GM21723 (cell line): ENCODE data around the gene VGLL4.
"Not testable (repeated sequence)": the region's sequence is repeated elsewhere in the genome, so short reads cannot be mapped to it uniquely, and the experiment has no call there.

ENCODE experiments used
- ATAC-seq: cut with Tn5 transposase; IDR thresholded peaks from one replicate; pipeline ENCODE4 v1.9.1; 2021; ENCODE audit warnings: mild to moderate bottlenecking, moderate library complexity; ENCODE audit not compliant: unreplicated experiment

Gene VGLL4, protein sequence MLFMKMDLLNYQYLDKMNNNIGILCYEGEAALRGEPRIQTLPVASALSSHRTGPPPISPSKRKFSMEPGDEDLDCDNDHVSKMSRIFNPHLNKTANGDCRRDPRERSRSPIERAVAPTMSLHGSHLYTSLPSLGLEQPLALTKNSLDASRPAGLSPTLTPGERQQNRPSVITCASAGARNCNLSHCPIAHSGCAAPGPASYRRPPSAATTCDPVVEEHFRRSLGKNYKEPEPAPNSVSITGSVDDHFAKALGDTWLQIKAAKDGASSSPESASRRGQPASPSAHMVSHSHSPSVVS

DNA sequence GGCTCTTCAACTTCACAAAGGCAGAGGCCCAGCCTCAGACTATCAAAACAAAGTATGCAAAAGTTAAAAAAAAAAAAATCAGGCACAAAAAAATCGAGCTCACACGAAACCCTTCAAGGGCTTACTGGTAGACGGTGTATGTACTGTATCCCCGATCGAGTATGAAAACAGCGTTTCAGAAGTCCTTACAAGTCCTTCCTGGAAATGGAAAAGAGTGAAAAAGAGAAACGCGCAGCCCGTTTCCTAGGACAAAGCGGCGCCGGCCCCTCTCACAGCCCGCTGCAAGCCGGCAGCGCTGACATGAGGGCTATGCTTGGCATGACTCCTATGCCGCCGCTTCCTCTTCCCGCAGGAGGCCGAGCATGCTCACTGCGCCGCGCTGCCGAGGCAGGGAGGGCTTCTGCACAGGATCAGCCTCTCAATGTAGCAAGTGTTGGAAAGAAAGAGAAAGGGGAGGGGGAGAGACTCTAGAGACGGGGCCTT is at the start of gene VGLL4:
Gene VGLL4, minus strand, starts transcription at position 311 of the 483 bp plus-strand sequence. CDS start 397 bp downstream, outside the sequence.
- ATAC-seq = peak; percentile 67

DNA sequence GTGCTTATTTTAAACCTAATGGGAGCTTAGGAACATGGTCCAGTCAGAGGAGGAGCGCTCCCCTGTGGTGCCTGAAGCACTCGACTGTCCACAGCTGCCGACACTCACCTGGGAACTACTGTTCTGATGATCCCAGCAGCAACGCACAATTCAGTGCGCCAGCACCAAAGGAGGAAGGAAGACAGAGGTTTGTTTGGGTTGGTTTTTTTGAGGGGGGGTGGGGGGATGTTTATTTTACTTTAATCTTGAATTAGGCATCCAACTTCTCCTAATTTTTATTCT is 48.8 kb upstream of the VGLL4 start:
- ATAC-seq = no peak

DNA sequence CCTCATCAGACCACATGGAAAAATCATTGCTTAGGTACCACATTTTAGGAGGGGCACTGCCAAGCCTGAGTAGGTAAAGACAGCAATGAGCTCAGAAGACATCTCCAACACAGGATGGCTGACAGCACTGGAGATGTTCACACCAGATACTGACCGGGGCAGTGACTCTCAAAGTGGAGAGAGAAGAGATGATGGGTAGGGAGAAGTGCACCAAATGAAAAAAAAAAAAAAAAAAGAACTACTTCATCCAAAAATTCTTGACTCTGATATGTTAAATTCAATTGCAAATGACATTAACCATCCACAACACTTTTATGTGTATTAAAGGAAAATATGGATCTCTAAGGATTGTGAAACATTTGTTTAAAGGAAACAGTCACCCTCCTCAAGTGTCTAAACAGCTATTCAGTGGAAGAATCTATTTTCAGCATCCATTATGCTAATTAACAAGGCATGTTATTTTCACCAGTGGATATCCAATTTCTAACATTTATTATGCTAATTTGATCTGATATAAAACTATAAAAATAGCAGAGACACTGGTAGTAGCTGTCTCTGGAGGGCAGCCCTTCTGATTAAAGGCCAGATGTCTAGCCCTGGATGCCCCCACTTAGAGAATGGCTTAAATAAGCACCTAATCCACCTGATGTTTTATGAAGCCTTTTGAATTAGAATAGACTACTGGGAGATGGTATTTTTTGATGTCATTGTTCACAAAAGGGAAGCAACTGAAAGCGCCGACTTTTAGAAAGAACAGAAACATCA is 48.2 kb upstream of the VGLL4 start:
- no peak for ATAC-seq

DNA sequence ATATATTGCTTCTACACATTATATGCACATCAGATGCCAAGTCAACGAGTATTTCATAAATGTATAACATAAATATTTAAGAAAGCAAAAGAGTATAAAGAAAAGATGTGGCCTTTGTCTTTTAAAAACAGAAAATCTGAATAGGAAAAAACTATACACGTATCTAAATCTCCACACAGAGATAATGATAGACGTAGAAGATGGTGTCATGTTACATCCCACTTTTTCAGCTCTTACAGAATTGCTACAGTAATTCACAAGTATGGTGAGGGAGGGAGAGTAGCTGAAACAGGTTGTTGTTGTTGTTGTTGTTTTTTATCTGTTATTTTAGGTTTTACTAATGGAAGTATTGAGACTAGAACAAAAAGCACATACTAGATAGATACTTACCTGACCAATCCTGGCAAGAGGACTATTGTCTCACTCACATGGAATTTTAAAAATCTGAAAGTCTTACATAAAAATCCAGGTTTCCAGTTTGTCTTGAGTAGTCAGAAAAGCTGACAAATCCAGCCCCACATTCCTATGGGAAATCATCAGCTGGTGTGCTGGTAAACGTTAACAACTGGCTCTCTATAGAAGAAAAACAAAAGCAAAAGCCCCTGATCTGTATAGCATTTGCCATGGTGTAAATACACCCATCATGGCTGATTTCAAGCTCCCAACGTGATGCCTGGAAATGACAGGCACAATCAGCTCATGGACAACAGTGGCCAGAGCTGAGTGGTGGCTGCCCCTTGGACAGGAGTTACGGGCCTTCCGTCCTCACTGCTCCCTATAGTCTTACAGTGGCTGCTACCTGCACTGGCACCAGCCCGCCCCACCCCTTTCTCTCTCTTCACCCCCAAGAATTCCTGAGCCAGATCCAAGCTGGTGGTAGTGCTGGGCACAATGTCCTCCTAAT is 47.4 kb upstream of the VGLL4 start:
- ATAC-seq = no peak

DNA sequence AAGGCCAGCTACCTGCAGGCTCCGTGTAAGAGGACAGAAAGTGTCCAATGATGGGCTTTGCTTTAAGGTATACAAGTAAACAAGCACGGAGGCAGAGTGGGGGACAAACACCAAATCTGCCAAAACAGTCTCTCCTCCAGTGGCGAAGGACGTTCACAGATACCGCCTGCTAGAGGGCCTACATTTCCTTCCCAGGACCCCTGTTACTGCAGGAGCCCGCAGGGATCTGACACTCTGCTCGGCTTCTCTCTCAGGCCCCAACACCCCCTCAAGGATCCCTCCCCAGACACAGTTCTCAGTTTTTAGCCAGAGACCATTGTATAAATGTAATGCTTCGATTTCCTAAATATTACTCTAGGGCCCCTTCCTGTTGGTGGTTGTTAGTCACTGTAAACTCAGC is 46.0 kb upstream of the VGLL4 start:
- no peak for ATAC-seq

DNA sequence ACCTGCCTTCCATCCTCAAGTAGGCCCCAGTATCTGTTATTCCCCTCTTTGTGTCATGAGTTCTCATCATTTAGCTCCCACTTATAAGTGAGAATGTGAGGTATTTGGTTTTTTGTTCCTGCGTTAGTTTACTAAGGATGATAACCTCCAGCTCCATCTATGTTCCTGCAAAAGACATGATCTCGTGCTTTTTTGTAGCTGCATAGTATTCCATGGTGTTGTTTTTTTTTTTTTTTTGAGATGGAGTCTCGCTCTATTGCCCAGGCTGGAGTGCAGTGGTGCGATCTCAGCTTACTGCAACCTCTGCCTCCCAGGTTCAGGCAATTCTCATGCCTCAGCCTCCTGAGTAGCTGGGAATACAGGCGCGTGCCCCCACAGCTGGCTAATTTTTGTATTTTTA is 41.3 kb upstream of the VGLL4 start:
- not testable (repeated sequence) for ATAC-seq

DNA sequence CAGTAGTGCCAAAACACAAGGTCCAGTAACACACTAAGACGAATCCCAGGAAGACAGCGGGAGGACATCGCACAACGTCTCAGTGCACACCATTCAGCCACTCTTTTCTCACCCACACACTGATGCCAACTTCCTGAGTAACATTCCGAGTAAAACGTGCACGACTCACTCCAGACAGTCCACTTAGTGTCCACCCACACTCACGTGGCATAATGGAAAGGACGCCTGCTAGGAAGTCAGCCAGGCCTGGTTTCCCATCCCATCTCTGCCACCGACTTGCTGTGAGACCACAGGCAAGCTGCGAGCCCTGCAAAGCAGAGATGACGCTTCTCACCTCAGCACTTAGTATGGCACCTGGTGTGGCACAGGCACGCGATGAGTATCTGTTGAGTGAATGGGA is 36.8 kb upstream of the VGLL4 start:
- no peak for ATAC-seq

DNA sequence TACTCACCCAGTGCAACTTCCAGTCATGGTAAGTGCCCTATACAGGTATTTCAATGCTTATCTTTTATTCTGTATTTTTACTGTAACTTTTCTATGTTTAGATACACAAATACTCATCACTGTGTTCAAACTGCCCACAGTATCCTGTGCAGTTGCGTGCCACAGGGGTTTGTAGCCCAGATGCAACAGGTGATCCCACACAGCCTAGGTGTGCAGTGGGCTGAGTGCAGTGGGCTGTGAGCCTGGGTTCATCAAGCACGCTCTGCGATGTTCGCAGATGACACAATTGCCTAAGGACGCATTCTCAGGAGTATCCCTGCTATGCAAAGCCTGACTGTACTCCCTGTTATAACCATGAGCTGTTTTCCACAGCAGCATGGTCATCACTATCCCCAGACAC is 36.2 kb upstream of the VGLL4 start:
- no peak for ATAC-seq

DNA sequence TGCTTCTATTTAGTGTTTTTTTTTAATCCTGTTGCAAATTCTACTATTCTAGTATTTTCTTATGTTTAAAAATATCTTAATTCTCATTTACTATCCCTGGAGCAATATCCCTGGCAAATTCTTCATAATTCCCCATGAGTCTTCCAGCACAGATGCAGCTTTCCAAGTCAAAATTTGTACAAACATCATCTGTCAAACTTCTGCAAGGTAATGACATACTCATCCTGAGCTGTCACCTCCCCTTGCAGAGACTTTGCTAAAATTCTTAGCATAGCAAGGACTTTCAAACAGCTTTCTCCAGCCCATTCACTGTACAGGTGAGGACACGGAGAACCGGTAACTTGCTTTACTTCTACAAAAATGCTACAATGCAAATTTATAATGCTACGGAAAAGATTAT is 28.6 kb upstream of the VGLL4 start:
- no peak for ATAC-seq

DNA sequence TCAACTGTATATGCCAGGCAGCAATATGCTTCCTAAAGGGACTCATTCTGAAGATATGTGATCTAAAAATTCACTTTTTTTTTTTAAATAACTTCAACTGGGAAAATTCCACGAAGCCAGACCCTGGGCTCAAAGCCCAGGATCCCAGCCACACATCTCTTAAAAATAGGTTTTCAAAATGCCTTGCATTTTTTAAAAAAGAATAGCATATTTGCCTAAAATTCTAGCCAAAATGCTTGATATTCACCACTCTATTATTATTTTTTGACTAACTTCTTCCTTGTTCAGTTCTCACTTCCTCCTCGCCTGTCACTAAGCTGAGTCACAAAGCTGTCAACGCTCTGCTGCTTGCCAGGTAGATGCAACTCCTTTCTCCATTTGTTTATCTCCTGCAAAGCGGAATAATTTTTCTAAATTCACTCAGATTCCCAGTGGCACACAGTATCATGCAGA is 28.0 kb upstream of the VGLL4 start:
- ATAC-seq = peak; percentile 81

DNA sequence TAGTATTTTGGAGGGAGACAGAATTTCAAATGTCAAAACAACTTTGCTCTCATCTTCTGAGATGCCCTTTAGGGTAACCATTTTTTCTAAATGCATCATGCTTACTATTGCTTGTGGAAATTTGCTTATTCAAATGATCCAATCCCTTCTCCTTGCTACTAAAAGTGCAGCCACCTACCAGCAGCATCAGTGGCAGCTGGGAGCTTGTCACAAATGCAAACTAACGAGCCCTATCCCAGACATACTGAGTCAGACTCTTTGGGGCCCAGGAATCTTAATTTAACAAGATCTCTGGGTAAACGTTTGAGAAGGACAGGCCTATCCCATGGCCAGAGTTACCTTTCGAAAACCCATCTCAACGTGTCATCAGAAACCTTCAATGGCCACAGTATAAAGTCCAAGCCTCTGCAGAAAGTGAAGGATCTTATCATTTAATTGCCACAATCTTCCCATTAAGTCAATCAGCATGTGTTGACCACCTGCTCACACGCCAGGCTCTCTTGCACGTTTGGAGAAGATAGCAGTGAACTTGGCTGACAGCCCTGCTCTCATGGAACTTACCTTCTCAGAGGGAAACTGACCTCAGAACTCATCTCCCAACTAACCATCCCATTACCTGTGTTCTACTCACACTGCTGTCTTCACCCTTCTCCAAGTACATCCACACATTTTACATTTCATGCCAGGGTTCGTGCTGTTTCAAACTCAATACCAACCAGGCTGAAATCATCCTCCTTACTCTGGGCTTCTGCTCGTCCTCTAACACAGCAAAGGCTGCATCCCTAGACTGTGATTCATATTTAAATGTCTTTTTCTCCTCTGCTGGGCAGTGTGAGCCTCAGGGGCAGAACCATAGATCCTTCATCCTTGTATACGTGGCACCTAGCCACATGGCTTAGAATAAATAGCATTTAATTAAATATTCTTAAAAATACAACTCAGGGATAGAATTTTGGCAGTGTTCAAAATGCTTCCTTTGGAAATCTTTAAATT is 24.8 kb upstream of the VGLL4 start:
- ATAC-seq = no peak

DNA sequence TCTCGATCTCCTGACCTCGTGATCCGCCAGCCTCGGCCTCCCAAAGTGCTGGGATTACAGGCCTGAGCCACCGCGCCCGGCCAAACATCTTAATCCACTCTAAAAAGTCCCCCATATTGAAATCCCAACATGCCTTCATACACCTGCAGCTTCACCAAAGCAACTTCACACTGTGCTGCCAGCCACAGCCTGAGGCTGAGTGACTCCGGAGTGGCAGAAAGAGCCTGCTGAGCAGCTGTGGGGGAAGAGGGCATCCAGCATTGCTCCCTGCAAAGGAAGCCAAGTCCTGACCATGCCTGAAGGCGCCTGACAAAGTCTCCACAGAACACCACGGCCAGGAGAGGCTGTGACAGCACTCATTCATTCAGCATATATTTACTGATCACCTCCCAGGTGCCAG is 21.6 kb upstream of the VGLL4 start:
- no peak for ATAC-seq

DNA sequence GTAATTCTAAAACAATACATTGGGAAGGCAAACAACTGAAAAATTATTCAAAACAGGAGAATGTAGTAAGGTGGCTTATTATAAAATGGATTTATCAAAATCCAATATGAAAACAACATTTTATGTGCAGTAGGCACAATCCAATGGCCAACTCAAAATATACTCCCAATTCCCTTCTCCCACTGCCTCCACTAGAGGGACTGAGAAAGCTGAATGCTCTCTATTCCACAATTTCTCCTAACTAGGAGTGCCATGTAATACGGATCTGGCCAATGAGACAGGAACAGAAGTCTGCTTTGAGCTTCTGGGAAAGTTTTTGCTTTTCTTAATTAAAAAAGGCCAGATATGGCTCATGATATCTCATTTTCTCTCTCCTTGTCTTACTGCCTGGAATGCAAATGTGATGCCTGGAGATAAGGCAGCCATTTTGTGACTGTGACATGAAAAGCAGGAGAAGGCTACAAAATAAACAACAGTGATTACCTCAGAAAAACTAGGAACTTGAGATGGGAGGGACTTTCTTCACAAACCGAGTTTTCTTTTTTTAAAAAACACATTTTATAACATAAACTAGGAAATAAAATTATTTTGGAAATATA is 18.8 kb upstream of the VGLL4 start:
- no peak for ATAC-seq

DNA sequence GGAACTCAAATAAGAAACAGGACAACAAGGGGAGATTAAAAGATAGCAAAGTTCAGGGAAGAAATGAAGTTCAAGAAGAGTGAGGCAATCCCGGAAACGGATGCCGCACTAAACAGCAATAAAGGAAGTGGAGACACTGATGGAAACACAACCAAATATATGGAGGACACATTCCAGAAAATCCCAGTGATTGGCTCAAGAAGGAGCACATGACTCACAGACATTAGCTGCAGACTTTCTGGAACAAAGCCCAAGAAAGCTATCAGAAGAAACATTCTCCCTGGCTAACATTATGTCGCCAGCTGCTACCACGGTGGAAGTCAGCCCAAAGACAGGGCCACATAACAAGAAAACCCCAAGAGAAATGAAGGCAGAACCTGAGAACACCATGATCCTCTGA is 18.1 kb upstream of the VGLL4 start:
- ATAC-seq = no peak

DNA sequence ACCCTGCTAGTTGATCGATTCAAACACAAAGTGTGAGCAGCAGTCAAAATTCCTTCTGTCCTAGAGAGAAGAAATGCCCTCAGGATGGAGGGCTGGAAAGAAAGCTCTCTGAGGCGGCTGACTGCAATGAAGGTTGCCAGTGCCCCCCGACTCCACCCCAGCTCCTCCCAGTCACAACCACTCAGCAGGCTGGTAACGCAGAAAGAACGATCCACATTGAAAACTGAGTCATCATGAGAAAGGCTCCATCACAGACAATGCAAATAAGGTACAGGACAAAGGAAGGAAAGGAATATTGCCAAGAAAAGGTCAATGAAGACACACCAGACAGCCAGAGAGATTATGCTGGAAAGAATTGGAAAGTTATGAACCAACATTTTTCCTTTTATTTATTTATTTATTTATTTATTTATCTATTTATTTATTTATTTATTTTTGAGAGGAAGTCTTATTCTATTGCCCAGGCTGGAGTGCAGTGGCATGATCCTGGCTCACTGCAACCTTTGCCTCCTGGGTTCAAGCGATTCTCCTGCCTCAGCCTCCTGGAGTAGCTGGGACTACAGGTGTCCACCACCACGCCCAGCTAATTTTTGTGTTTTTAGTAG is 17.4 kb upstream of the VGLL4 start:
- ATAC-seq = no peak

DNA sequence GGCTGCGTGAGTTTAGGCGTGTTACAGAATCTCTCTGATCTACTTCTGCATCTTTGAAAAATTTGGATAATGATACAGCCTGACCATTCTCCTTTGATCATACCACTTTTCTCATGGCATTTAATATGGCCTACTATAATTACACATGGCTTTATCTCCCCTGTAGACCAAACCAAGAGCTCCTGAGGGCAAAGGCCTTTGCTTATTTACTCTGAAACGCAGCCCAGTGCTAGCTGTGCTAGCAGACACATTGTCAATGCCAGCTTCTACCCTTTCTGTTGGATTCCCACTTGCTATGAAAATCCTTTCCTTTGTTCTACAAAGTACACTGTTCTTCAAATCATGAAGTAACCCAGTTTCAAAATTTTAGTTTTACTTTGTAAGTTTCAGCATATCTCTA is 16.5 kb upstream of the VGLL4 start:
- ATAC-seq = no peak

DNA sequence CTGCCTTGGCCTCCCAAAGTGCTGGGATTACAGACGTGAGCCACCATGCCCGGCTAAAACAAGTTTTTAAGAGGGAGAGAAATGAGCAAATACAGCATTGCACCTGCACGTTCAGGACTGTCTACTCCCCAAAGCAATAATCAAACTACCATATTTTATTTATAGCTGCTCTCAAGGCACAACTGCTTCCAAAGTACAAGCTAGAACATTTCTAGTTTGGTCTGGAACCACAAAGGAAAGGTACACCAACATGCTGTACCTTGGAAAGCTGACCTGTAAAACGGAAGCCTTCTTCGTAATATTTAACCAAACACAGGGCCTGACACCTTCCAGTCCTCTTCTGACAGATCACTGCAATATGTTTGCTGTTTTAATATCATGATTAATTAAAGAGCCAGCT is 14.5 kb upstream of the VGLL4 start:
- no peak for ATAC-seq

DNA sequence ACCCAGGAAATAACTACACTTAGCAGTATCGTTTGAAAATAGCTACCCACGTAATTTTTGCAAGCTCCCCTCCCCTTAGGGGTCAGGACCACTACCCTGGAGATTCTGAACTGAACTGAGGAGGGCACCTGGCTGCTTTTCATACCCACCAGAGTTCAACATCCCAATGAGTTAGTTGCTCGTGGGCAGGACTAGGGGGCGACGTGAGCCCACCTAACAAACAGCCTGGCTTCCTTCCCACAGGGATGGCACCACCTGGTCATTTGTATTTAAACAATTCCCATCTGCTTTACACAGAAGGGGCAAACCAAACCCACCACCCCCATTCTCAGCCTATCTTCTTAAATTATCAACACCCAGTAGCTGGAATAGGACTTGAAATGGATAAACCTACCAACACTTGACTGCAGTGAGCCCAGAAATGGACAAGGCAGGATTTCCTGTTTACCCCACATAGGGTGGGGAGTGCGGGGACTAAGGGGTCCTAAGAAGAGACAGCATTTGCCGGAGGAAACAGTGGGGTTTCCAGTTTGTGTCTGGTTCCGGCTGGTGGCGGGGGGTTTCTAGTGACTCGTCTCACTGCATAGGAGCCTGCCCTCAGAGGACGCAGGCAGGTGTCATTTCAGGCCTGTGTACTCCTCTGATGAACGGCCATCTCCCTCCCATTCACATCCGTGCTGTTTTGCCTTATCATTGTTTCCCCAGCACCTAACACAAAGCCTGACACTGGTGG is 11.6 kb upstream of the VGLL4 start:
- no peak for ATAC-seq

DNA sequence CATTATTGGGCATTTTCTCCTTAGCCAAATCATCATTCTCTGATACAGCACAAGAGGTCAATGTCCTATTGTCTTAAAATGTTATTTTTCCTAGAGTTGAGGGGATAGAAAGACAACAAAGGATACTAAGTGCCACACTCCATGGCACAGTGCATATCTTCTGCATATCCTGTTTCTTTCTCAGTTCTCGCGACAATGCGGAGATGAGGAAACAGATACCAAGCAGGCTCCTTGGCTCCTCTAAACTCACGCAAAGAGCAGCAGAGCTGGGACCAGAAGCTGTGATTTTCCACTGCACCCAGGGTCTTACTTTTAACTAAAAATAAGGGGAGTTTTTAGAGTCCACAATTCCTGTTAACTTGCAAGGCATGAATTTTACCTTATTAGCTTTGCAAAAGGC is 10.5 kb upstream of the VGLL4 start:
- no peak for ATAC-seq
